GM18951 (cell line): ENCODE measurements around the gene RSAD2.
"Not testable (repeated sequence)": the region's sequence is repeated elsewhere in the genome, so short reads cannot be mapped to it uniquely, and the experiment has no call there.

Source experiments
- POLR2A ChIP-seq: IDR thresholded peaks from 4 replicates; pipeline ENCODE4 v1.6.1; 2011; ENCODE audit warnings: mild to moderate bottlenecking; ENCODE audit not compliant: insufficient read length, insufficient read depth; ENCODE audit errors: extremely low read depth
- in situ Hi-C: fragments of 300-500 bp; cut with MboI; formaldehyde crosslinking; loops from one replicate; pipeline ENCODE4 v1.12.0; 2022; ENCODE audit warnings: low sequenced_read_pairs, mixed read lengths, inconsistent platforms; ENCODE audit not compliant: unreplicated experiment

Gene RSAD2

DNA sequence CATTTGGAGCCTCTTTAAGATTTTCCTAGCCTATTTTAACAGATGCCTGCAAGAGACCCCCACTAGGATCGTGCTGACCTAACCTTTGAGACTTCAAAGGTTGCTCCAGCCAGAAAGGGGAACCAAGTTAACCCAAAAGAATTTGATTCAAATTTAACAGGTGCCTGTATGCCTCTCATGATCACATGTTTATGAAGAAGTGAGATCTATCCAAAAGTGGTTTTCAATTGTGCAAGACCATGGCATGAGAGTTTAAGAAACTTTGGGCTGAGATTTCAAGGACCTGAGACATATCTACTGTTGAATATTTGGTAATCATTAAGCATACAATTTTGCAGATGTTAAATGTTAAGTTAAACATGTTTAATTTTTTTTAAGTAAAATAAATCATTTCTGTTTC, 1.3 kb upstream of the RSAD2 start:
- TF ChIP-seq POLR2A: no peak
- in situ Hi-C loops: no loop called here

DNA sequence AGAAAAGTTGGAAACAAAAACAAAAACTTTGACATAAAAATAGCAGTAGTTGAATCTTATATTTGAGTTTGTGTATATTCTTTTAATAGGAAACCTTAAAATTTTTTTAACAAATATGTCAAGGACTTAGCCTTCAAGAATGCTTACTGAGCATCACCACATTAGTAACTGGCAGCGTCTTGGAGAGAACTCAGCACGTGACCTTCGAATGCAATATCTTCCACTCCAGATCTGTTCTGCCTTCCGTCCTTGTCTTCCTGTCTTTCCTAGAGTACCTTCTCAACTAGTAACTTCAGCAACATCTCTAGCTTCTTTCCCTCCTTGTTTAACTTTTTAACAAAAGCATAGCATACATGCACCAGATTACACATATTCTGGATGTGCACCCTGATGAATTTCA, 972 bp downstream of the RSAD2 start:
- TF ChIP-seq POLR2A: no peak
- in situ Hi-C loops: no loop called here

DNA sequence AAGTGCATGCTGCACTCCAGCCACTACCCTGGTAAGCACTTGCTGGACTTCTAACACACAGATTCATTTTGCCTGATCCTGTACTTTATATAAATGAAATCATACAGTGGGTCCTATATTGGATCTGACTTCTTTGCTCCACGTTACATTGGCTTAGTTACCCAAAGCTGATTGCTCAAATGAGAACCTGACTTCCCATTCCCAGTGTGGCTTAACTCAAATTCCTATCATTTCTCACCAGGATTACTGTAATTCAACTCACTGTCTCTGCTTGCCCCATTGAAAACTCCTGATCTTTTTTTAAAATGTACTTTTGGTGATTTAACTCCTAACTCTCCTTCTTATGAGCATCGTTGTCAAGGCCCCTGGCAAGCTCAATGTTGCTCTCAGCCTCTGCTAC, 1.4 kb downstream of the RSAD2 start:
- in situ Hi-C loops: no loop called here

DNA sequence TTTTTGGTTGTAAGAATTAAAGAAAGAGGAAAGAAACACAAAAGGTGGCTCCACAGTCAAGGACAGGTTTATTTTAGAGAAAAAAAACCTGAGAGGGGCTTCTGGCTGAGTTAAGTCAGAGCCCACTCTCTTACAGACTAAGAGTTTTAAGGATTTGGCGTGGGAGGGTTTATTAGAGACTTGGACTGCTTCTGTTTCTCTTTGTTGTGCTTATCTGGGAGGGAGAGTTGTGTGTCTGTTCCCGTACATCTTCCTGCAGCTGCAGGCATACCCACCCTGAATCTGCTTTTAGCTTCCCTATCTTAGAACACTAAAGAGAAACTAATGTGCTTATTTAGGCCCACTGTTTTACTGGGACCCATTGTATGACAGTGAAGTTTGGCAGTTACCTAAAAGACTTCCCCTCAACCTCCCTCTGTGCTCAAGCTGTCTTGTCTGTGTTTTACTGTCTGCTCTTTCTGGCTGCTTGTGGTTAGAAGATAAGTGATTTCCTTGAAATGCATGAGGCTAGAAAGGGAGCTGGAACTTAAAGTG, 2.7 kb downstream of the RSAD2 start:
- no peak for TF ChIP-seq POLR2A
- in situ Hi-C loops: no loop called here

More for the DNA sequence above, 1.4 kb downstream of the RSAD2 start:
- no peak for TF ChIP-seq POLR2A

DNA sequence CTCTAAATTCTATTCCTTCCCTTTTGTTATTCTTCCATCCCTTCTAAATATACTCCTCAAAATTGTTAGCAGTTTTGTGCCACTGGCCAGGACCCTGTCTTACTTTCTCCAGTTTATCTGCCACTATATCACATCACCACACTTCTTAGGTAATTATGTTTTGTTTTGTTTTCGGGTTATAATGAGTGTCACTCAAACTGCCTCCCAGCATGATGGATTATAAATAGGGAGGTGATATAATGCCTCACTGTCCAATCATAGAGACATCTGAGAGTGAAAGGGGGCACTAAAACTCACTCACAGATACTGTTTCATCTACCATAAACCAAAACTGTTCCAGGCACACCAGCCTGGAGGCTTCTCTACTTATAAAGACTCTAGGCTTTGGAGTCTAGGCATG, 3.5 kb downstream of the RSAD2 start:
- in situ Hi-C loops: no loop called here
- TF ChIP-seq POLR2A: no peak

DNA sequence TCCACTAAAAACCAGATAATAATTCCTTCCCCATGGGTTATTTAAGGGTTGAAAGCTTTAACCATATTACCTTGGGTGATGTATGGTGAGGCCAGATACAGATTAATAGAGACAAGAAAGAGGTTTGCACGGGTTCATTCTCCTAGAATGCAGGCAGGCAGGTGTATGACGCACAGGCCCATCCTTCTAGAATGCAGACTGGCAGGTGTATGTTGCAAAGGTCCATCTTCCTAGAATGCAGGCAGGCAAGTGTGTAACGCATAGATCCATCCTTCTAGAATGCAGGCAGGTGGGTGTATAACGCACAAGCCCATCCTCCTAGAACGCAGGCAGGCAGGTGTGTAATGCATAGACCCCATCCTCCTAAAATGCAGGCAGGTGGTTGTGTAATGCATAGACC, 3.9 kb downstream of the RSAD2 start:
- in situ Hi-C loops: no loop called here
- no peak for TF ChIP-seq POLR2A

DNA sequence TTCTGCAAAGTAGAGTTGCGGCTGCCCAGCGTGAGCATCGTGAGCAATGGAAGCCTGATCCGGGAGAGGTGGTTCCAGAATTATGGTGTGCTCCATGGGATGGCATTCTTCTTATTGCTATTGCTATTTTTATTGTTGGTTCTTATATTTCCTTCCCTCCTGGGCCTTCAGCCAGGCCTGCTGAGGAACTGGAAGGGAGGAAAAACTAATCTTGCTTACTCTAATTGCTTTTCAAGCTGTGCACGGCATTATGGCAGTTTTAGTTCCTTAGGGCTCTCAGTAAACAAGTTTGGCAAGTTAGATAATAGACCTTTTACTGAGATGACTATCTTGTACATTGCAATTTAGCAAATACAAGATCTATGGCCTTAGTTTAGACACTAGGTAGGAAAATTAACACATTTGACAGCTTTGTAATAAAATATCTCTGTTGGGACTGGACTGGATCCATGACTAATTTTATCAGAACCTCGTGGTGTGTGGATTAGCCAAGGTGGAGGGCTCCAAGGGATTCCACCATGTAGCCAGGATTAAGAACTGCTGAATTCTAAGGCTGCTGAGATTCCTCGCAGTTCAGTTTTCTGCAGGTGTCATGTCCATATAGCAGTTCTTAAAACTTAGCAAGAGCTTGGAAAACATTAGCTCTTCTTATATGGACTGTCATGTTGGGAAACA, 6.0 kb downstream of the RSAD2 start:
- no peak for TF ChIP-seq POLR2A
- in situ Hi-C loops: no loop called here

DNA sequence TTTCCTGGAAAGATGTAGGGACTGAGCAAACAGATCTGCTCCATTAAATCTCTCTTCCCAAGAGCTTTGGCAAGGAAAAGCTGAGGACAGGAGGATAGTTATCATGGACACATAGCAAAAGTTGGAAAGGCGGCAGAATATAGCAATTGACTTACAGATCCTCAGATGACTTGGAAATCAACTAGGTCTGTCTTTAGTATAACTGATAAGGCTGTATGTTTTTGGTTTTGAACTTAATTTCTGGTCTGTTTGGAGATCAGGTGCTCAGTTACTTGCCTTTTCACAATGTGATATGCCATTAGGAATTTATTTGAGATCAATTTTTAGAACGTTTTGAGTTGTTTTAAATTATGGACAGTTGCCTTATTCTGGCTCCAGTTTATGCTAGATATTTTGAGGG, 8.0 kb downstream of the RSAD2 start:
- no peak for TF ChIP-seq POLR2A
- in situ Hi-C loops: no loop called here

DNA sequence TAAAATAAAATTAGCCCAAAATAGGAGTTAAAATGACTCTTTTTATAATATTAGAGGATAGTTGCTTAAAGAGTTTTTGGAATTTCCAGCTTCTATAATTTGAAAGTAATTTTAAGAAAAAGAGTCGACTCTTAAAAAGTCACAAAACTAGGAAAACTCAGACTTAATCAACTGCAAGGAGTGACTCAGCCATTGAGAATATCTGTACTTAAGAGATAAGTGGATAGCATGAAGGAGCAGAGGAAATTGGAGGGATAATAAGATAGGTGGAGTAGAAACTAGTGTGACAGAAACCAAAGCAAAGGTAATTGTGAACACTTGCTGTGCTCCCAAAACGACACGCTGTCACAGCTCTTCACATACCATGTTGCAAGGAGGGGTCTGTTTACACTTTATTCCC, 8.4 kb downstream of the RSAD2 start:
- no peak for TF ChIP-seq POLR2A
- in situ Hi-C loops: no loop called here

DNA sequence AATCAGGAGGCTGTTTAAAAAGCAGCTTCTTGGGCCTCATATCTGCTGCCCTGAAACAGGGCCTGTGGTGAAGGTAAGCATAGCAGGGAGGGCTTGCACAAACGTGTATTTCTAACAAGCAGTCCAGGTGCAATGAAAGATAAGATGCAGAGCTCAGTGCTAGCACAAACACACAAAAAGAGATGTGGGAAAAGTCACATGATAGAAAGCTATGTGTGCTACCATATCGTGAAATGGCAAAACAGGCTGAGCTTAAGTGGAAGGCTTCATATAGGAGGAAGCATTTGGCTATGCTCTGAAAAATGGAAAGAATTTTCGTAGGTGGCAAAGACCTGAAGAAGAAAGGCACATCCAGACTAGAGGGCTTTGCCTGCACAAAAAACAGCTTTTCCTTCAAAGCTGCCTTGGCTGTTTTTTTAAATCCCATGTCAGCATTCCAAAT, 10.2 kb downstream of the RSAD2 start:
- TF ChIP-seq POLR2A: no peak
- in situ Hi-C loops: no loop called here

DNA sequence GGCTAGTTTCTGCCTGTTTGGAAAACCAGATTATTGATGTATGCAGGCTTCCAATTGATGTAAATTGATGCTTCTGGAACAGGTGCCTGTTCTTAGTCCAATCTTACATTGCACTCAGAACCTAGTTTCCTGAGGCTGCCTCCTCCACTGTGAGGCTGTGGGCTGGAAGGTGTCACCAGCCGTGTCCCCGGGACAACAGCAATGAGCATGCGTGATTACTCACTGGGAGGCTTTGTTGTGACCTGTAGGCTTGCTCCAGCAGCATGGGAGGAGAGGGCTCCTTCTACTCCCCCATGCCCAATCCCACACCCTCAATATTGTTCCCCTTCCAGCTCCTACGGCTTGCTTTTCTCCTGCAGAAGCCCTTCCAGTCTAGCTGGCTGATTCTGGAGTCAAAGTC, 11.1 kb downstream of the RSAD2 start:
- in situ Hi-C loops: no loop called here
- TF ChIP-seq POLR2A: no peak

DNA sequence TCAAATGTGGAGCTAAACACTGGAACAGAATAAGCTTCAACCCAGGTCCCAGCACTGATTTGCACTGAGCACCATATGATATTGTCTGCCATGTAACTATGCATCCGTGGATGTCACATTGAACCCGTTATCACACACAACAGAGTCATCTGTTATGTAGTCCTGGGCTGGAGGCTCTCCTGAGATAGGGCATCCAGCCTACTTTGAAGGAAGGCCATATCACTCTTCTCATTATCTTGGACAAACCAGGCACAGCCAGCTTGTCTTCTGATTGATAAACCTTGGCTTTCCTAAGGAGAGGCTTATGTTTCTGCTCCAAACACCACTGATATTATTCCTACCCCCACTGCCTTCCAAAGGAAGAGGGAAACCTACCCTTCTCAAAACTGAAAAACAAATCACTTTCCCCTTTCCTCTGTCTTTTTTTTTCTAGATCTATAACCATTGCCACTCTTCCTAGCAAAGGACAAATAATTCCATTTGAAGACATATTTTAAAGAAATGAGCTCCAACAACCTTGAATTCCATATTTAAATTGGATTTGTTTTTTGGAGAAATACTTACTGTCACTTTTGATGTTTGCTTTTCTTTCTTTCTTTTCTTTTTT, 16.4 kb downstream of the RSAD2 start:
- no peak for TF ChIP-seq POLR2A
- in situ Hi-C loops: no loop called here

DNA sequence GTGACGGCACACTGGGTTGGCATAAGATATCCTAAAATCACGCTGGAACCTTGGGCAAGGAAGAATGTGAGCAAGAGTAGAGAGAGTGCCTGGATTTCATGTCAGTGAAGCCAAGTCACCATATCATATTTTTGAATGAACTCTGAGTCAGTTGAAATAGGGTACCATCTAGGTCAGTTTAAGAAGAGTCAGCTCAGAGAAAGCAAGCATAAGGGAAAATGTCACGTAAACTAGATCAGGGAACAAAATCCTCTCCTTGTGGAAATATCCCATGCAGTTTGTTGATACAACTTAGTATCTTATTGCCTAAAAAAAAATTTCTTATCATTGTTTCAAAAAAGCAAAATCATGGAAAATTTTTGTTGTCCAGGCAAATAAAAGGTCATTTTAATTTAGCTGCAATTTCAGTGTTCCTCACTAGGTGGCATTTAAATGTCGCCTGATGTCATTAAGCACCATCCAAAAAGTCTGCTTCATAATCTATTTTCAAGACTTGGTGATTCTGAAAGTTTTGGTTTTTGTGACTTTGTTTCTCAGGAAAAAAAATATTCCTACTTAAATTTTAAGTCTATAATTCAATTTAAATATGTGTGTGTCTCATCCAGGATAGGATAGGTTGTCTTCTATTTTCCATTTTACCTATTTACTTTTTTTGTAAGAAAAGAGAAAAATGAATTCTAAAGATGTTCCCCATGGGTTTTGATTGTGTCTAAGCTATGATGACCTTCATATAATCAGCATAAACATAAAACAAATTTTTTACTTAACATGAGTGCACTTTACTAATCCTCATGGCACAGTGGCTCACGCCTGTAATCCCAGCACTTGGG, 19.6 kb downstream of the RSAD2 start:
- in situ Hi-C loops: no loop called here
- TF ChIP-seq POLR2A: no peak

DNA sequence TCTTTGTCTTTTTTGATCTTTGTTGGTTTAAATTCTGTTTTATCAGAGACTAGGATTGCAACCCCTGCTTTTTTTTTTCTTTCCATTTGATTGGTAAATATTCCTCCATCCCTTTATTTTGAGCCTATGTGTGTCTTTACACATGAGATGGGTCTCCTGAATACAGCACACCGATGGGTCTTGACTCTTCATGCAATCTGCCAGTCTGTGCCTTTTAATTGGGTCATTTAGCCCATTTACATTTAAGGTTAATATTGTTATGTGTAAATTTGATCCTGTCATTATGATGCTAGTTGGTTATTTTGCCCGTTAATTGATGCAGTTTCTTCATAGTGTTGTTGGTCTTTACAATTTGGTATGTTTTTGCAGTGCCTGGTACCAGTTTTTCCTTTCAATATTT, 25.0 kb downstream of the RSAD2 start:
- in situ Hi-C loops: not testable (repeated sequence)
